Measurements from ENCODE around the gene HES4.

The HES4 gene, protein sequence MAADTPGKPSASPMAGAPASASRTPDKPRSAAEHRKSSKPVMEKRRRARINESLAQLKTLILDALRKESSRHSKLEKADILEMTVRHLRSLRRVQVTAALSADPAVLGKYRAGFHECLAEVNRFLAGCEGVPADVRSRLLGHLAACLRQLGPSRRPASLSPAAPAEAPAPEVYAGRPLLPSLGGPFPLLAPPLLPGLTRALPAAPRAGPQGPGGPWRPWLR

DNA sequence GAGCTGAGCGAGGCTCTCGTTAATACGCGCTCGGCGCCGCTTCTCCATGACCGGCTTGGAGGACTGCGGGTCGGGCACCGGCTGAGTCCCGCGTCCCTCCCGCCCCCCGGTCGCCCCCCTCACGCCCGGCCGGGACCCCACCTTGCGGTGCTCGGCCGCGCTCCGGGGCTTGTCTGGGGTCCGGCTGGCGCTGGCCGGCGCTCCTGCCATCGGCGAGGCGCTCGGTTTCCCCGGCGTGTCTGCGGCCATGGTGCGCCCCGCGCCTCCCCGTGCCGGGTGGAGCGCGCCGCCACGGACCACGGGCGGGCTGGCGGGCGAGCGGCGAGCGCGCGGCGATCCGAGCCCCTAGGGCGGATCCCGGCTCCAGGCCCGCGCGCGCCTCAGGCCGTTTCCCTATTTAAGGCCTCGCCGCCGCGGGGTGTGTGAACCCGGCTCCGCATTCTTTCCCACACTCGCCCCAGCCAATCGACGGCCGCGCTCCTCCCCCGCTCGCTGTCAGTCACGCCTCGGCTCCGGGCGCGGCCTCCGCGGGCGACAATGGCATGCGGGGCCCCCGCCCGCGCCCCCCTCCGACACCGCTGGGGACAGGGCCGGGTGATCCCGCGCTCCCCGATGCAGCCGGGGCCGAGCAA is at the start of gene HES4:
HES4 (minus strand) TSS at position 373 of the 632 bp plus-strand sequence; CDS start at position 249, 124 bp downstream.
- no peak for FAIRE-seq

- no peak for FAIRE-seq
These were observed 48.9 kb upstream of the HES4 start for GRCh38 chr1:1048765-1049164.

- FAIRE-seq: no peak
These were observed 48.1 kb upstream of the HES4 start for GRCh38 chr1:1047963-1048362.

- no peak for FAIRE-seq
These were observed 47.5 kb upstream of the HES4 start for GRCh38 chr1:1047407-1047806.

DNA sequence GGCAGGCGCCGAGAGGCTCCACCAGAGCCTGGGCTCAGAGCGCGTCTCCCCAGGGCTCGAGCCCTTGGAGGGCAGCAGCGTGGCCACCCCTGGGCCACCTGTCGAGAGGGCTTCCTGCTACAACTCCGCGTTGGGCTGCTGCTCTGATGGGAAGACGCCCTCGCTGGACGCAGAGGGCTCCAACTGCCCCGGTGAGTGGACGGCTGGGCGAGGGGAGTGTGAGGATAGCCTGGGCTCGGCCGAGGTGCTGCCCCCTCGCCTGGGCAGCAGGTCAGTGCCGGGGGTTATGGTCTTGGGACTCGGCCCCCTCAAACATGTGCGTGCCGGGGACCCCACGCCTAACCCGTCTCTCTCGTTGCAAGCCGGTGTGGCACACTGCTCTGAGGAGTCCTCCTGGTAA is 46.9 kb upstream of the HES4 start:
- no peak for FAIRE-seq

DNA sequence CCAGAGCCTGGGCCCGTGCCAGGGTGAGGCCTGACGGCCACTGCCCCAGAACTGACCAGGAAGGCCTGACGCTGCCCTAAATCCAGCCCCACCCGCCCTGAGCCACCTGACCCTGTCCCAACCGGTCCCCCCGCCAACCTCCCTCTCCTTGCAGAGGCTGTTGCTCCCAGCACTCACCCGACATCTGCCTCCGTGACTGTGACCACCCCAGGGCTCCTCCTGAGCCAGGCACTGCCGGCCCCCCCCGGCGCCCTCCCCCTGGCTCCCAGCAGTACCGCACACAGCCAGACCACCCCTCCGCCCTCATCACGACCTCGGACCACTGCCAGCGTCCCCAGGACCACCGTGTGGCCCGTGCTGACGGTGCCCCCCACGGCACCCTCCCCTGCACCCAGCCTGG is 46.3 kb upstream of the HES4 start:
- FAIRE-seq: no peak

DNA sequence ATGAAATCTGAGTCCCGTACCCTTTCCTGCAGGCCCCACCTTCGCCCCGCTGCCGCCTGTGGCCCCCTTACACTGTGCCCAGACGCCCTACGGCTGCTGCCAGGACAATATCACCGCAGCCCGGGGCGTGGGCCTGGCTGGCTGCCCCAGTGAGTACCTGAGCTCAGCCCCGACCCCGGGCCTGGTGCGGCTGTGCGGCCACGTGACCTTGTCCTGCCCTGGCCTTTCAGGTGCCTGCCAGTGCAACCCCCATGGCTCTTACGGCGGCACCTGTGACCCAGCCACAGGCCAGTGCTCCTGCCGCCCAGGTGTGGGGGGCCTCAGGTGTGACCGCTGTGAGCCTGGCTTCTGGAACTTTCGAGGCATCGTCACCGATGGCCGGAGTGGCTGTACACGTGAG is 45.2 kb upstream of the HES4 start:
- no peak for FAIRE-seq

DNA sequence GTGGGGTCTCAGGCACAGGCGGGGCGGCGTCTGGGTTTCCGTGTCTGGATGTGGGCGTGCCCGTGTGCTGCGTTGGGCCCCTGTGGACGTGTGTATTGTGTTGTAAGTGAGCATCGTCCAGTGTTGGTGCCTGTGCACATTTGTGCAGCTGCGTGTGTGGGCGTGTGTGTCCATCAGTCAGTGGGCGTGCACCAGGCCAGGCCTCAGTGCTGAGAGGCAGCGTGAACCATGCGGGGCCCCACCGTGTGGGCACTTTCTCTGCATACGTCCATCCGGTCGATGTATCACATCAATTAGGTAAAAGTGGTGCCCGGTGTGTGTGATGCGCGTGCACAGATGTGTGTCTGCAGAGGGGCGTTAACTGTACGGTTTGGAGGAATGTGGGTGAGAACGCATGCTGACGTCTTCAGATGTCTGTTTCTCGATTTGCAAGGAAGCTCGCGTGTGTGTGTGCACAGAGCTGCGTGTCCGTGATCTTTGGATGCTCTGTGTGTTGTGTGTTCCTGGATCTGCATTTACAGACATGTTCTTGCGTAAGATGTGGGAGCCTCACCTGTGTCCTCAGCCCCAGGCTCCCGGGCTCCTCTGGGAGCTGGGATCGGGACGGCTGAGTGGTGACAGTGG is 44.7 kb upstream of the HES4 start:
- FAIRE-seq: no peak

DNA sequence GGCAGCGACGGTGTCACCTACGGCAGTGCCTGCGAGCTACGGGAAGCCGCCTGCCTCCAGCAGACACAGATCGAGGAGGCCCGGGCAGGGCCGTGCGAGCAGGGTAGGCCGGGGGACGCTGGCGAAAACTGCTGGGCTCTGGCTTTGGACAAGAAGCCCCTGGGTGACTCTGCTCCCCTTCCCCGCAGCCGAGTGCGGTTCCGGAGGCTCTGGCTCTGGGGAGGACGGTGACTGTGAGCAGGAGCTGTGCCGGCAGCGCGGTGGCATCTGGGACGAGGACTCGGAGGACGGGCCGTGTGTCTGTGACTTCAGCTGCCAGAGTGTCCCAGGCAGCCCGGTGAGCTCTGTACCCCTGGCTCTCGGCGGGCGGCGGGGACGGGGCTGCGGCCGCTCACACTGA is 44.0 kb upstream of the HES4 start:
- no peak for FAIRE-seq

DNA sequence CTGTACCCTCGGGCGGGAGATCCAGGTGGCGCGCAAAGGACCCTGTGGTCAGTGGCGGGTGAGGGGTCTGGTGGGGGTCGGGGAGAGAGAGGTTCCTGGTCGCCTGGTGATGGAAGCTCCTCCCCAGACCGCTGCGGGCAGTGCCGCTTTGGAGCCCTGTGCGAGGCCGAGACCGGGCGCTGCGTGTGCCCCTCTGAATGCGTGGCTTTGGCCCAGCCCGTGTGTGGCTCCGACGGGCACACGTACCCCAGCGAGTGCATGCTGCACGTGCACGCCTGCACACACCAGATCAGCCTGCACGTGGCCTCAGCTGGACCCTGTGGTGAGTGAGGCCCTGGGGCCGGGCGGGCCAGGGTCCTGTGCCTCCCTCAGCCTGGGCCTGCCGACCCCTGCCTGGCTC is 43.5 kb upstream of the HES4 start:
- FAIRE-seq: no peak

DNA sequence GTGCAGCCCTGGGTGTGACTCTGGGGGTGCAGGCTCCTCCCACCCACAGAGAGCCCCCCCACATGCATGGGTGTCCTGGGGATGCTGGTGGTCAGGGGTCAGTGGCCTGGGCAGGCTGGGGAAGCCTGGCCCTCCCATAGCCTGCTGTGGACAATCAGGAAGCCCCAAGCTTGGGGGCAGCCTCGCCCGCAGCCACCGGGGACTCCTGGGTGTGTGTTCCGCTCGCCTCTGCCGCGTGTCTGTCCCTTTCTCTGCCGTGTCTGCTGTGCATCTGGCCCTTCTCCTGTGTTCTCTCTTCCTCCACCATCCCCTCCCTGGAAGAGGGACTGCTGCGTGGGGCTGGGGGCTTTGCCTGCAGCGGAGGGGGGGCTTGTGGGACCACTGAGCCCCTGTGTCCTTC is 42.9 kb upstream of the HES4 start:
- no peak for FAIRE-seq

DNA sequence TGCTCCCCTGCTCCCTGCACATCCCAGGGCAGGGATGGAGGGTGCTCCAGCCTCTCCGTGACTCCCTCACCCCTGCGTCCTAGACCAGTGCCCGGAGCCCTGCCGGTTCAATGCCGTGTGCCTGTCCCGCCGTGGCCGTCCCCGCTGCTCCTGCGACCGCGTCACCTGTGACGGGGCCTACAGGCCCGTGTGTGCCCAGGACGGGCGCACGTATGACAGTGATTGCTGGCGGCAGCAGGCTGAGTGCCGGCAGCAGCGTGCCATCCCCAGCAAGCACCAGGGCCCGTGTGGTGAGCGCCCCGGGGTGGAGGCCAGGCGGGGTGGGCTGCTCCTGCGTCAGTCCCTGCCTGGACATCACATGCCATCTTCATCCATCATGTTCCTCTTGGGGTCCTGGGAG is 42.0 kb upstream of the HES4 start:
- FAIRE-seq: no peak

GRCh38 chr1:1041092-1041523 is 41.2 kb upstream of the HES4 start:
- no peak for FAIRE-seq

- no peak for FAIRE-seq
These were observed 40.4 kb upstream of the HES4 start for GRCh38 chr1:1040004-1040991.

DNA sequence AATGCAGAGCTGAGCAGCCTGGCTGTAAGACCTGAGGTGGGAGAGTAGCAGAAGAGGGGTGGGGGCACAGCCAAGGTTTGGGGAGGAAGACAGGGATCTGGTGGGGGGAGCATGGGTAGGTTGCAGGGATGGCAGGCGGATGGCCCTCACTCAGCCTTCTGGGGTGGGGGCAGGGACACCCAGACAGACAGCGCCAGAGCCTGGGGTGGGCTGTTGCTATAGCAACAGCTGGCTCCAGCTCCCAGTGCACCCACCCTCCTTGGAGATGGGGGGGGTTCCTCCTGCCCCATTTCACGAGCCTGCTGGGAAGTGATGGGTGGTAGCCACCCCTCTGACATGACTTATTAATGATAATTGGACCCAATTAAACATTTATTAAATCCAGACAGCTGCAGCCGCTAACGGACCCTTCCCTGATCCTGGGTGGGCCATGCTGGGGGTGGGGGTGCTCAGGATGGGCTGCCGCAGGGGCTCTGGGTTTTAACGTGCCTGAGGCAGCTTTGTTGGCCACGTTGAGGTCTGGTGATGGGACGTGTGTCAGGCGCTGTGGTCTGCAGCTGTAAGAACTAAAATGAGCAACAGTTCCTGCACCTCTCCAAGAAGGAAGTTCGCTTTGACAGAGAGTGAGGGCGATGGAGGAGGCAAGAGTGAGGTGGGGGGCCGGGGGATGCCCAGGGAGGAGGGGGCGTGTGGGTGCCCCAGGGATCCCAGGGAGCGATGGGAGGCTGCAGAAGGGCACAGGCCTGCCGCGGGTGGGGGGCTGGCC is 39.4 kb upstream of the HES4 start:
- FAIRE-seq: no peak

DNA sequence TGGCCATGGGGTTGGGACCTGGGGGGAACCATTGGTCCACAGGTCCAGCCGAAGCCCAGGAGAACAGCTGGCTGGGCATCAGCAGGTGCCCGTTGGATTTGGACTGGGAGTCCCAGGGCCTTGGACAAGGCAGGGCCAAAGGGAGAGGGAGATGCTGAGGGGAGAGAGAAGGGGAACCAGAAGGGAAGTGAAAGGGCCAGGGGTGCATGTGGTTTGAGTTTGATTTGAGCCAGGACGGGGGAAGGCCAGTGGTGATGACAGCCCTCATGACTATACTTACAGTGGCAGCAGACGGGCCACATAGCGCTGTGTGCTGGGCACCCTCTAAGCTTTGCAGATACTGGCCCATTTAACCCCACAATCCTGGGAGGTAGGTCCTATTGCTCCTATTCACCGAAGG is 38.8 kb upstream of the HES4 start:
- no peak for FAIRE-seq

GRCh38 chr1:1037366-1038327 is 37.8 kb upstream of the HES4 start:
- FAIRE-seq: no peak

- FAIRE-seq: no peak
These were observed 35.5 kb upstream of the HES4 start for GRCh38 chr1:1035291-1035943.

DNA sequence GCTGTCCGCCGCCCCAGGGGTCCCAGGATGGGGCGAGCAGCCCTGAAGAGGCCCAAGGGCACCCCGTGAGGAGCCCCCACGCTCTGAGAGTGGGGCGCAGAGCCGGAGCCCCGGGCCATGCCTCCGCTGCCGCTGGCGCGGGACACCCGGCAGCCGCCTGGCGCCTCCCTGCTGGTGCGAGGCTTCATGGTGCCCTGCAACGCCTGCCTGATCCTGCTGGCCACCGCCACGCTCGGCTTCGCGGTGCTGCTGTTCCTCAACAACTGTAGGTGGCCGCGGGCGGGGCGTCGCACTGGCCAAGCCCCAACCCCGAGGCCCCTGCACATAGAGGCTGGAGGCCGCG is 34.5 kb upstream of the HES4 start:
- FAIRE-seq: no peak

- no peak for FAIRE-seq
These were observed 34.0 kb upstream of the HES4 start for GRCh38 chr1:1033731-1034438.

All from islet of Langerhans (tissue), 1 donor.